ENCODE data around the gene MBOAT1.
"Not testable (repeated sequence)": the region's sequence is repeated elsewhere in the genome, so short reads cannot be mapped to it uniquely, and the experiment has no call there.

The MBOAT1 gene

GRCh38 chr6:20192625-20193024 is 19.6 kb downstream of the MBOAT1 start:
- H3K4me1 ChIP-seq (ENCODE audit: control insufficient read depth in 1 of 2, insufficient read depth in 2 of 2, low read length in 2 of 2) = peaks cover 16 to 24% of the 10 kb centered on the region in 2 donors
- no peaks in the 10 kb centered on the region for H3K27me3 ChIP-seq (ENCODE audit: control insufficient read depth in 1 of 2, insufficient read depth in 2 of 2, low read length in 2 of 2)
- no peak overlapping the region for H3K4me3 ChIP-seq (ENCODE audit: low read depth in 1 of 2, low read length in 2 of 2)
- no peaks in the 10 kb centered on the region for H3K9me3 ChIP-seq (ENCODE audit: control insufficient read depth in 1 of 2, low read length in 2 of 2)
- no peak overlapping the region for H3K9ac ChIP-seq (ENCODE audit: low read depth in 1 of 2, low read length in 2 of 2)
- no peaks in the 10 kb centered on the region for H3K36me3 ChIP-seq (ENCODE audit: control insufficient read depth in 1 of 2, insufficient read depth in 2 of 2, low read length in 2 of 2)
- H3K27ac ChIP-seq (ENCODE audit: low read depth, low read length) = no peak overlapping the region

GRCh38 chr6:20191992-20192391 is 20.3 kb downstream of the MBOAT1 start:
- Histone ChIP-seq H3K27me3 (ENCODE audit: control insufficient read depth in 1 of 2, insufficient read depth in 2 of 2, low read length in 2 of 2) (no peaks in the 10 kb centered on the region), H3K4me1 (ENCODE audit: control insufficient read depth in 1 of 2, insufficient read depth in 2 of 2, low read length in 2 of 2) (peaks cover 16 to 24% of the 10 kb centered on the region in 2 donors), H3K9me3 (ENCODE audit: control insufficient read depth in 1 of 2, low read length in 2 of 2) (no peaks in the 10 kb centered on the region), H3K4me3 (ENCODE audit: low read depth in 1 of 2, low read length in 2 of 2) (peak overlapping the region in 1 of 2 donors; percentile 13), H3K9ac (ENCODE audit: low read depth in 1 of 2, low read length in 2 of 2) (no peak overlapping the region), H3K27ac (ENCODE audit: low read depth, low read length) (peak overlapping the region; percentile 15), H3K36me3 (ENCODE audit: control insufficient read depth in 1 of 2, insufficient read depth in 2 of 2, low read length in 2 of 2) (no peaks in the 10 kb centered on the region)

- no peaks in the 10 kb centered on the region for H3K27me3 ChIP-seq (ENCODE audit: control insufficient read depth in 1 of 2, insufficient read depth in 2 of 2, low read length in 2 of 2)
- H3K36me3 ChIP-seq (ENCODE audit: control insufficient read depth in 1 of 2, insufficient read depth in 2 of 2, low read length in 2 of 2) = peaks cover 0 to 6% of the 10 kb centered on the region in 2 donors
- no peak overlapping the region for H3K9ac ChIP-seq (ENCODE audit: low read depth in 1 of 2, low read length in 2 of 2)
- H3K4me3 ChIP-seq (ENCODE audit: low read depth in 1 of 2, low read length in 2 of 2) = no peak overlapping the region
- H3K4me1 ChIP-seq (ENCODE audit: control insufficient read depth in 1 of 2, insufficient read depth in 2 of 2, low read length in 2 of 2) = peaks cover 8 to 15% of the 10 kb centered on the region in 2 donors
- H3K9me3 ChIP-seq (ENCODE audit: control insufficient read depth in 1 of 2, low read length in 2 of 2) = no peaks in the 10 kb centered on the region
- H3K27ac ChIP-seq (ENCODE audit: low read depth, low read length) = no peak overlapping the region
Observed at GRCh38 chr6:20188630-20189075, 23.6 kb downstream of the MBOAT1 start.

GRCh38 chr6:20186981-20187380 is 25.3 kb downstream of the MBOAT1 start:
- no peak overlapping the region for H3K4me3 ChIP-seq (ENCODE audit: low read depth in 1 of 2, low read length in 2 of 2)
- no peak overlapping the region for H3K27ac ChIP-seq (ENCODE audit: low read depth, low read length)
- H3K9me3 ChIP-seq (ENCODE audit: control insufficient read depth in 1 of 2, low read length in 2 of 2) = no peaks in the 10 kb centered on the region
- peaks cover 0 to 6% of the 10 kb centered on the region in 2 donors for H3K36me3 ChIP-seq (ENCODE audit: control insufficient read depth in 1 of 2, insufficient read depth in 2 of 2, low read length in 2 of 2)
- H3K9ac ChIP-seq (ENCODE audit: low read depth in 1 of 2, low read length in 2 of 2) = no peak overlapping the region
- H3K4me1 ChIP-seq (ENCODE audit: control insufficient read depth in 1 of 2, insufficient read depth in 2 of 2, low read length in 2 of 2) = peaks cover 12 to 21% of the 10 kb centered on the region in 2 donors
- H3K27me3 ChIP-seq (ENCODE audit: control insufficient read depth in 1 of 2, insufficient read depth in 2 of 2, low read length in 2 of 2) = no peaks in the 10 kb centered on the region

- Histone ChIP-seq H3K27me3 (ENCODE audit: control insufficient read depth in 1 of 2, insufficient read depth in 2 of 2, low read length in 2 of 2) (no peaks in the 10 kb centered on the region), H3K9me3 (ENCODE audit: control insufficient read depth in 1 of 2, low read length in 2 of 2) (no peaks in the 10 kb centered on the region), H3K27ac (ENCODE audit: low read depth, low read length) (no peak overlapping the region), H3K36me3 (ENCODE audit: control insufficient read depth in 1 of 2, insufficient read depth in 2 of 2, low read length in 2 of 2) (peaks cover 0 to 6% of the 10 kb centered on the region in 2 donors), H3K9ac (ENCODE audit: low read depth in 1 of 2, low read length in 2 of 2) (no peak overlapping the region), H3K4me1 (ENCODE audit: control insufficient read depth in 1 of 2, insufficient read depth in 2 of 2, low read length in 2 of 2) (peaks cover 15 to 34% of the 10 kb centered on the region in 2 donors), H3K4me3 (ENCODE audit: low read depth in 1 of 2, low read length in 2 of 2) (no peak overlapping the region)
Observed at GRCh38 chr6:20183706-20184105, 28.6 kb downstream of the MBOAT1 start.

- H3K9ac ChIP-seq (ENCODE audit: low read depth in 1 of 2, low read length in 2 of 2) = no peak overlapping the region
- H3K4me1 ChIP-seq (ENCODE audit: control insufficient read depth in 1 of 2, insufficient read depth in 2 of 2, low read length in 2 of 2) = peaks cover 18 to 36% of the 10 kb centered on the region in 2 donors
- H3K9me3 ChIP-seq (ENCODE audit: control insufficient read depth in 1 of 2, low read length in 2 of 2) = no peaks in the 10 kb centered on the region
- H3K36me3 ChIP-seq (ENCODE audit: control insufficient read depth in 1 of 2, insufficient read depth in 2 of 2, low read length in 2 of 2) = peaks cover 0 to 6% of the 10 kb centered on the region in 2 donors
- H3K27ac ChIP-seq (ENCODE audit: low read depth, low read length) = peak overlapping the region; percentile 18
- no peak overlapping the region for H3K4me3 ChIP-seq (ENCODE audit: low read depth in 1 of 2, low read length in 2 of 2)
- no peaks in the 10 kb centered on the region for H3K27me3 ChIP-seq (ENCODE audit: control insufficient read depth in 1 of 2, insufficient read depth in 2 of 2, low read length in 2 of 2)
Observed at GRCh38 chr6:20182926-20183521, 29.2 kb downstream of the MBOAT1 start.

GRCh38 chr6:20182069-20182468 is 30.2 kb downstream of the MBOAT1 start:
- Histone ChIP-seq H3K9ac (ENCODE audit: low read depth in 1 of 2, low read length in 2 of 2) (no peak overlapping the region), H3K27ac (ENCODE audit: low read depth, low read length) (no peak overlapping the region), H3K4me1 (ENCODE audit: control insufficient read depth in 1 of 2, insufficient read depth in 2 of 2, low read length in 2 of 2) (peaks cover 19 to 40% of the 10 kb centered on the region in 2 donors)

GRCh38 chr6:20180935-20181334 is 31.3 kb downstream of the MBOAT1 start:
- H3K36me3 ChIP-seq (ENCODE audit: control insufficient read depth in 1 of 2, insufficient read depth in 2 of 2, low read length in 2 of 2) = peaks cover 0 to 6% of the 10 kb centered on the region in 2 donors
- H3K4me1 ChIP-seq (ENCODE audit: control insufficient read depth in 1 of 2, insufficient read depth in 2 of 2, low read length in 2 of 2) = peaks cover 27 to 51% of the 10 kb centered on the region in 2 donors
- H3K4me3 ChIP-seq (ENCODE audit: low read depth in 1 of 2, low read length in 2 of 2) = no peak overlapping the region
- no peak overlapping the region for H3K9ac ChIP-seq (ENCODE audit: low read depth in 1 of 2, low read length in 2 of 2)
- H3K27ac ChIP-seq (ENCODE audit: low read depth, low read length) = no peak overlapping the region
- no peaks in the 10 kb centered on the region for H3K27me3 ChIP-seq (ENCODE audit: control insufficient read depth in 1 of 2, insufficient read depth in 2 of 2, low read length in 2 of 2)
- H3K9me3 ChIP-seq (ENCODE audit: control insufficient read depth in 1 of 2, low read length in 2 of 2) = no peaks in the 10 kb centered on the region

More at GRCh38 chr6:20182069-20182468, 30.2 kb downstream of the MBOAT1 start:
- Histone ChIP-seq H3K9me3 (ENCODE audit: control insufficient read depth in 1 of 2, low read length in 2 of 2) (no peaks in the 10 kb centered on the region), H3K27me3 (ENCODE audit: control insufficient read depth in 1 of 2, insufficient read depth in 2 of 2, low read length in 2 of 2) (no peaks in the 10 kb centered on the region), H3K36me3 (ENCODE audit: control insufficient read depth in 1 of 2, insufficient read depth in 2 of 2, low read length in 2 of 2) (peaks cover 0 to 6% of the 10 kb centered on the region in 2 donors), H3K4me3 (ENCODE audit: low read depth in 1 of 2, low read length in 2 of 2) (no peak overlapping the region)

GRCh38 chr6:20179287-20180045 is 32.8 kb downstream of the MBOAT1 start:
- not testable (repeated sequence) for H3K27me3 ChIP-seq (ENCODE audit: control insufficient read depth in 1 of 2, insufficient read depth in 2 of 2, low read length in 2 of 2); H3K4me3 ChIP-seq (ENCODE audit: low read depth in 1 of 2, low read length in 2 of 2); H3K9ac ChIP-seq (ENCODE audit: low read depth in 1 of 2, low read length in 2 of 2); H3K36me3 ChIP-seq (ENCODE audit: control insufficient read depth in 1 of 2, insufficient read depth in 2 of 2, low read length in 2 of 2); H3K27ac ChIP-seq (ENCODE audit: low read depth, low read length); H3K9me3 ChIP-seq (ENCODE audit: control insufficient read depth in 1 of 2, low read length in 2 of 2)
- peaks cover 29 to 51% of the 10 kb centered on the region in 2 donors for H3K4me1 ChIP-seq (ENCODE audit: control insufficient read depth in 1 of 2, insufficient read depth in 2 of 2, low read length in 2 of 2)

- Histone ChIP-seq H3K36me3 (ENCODE audit: control insufficient read depth in 1 of 2, insufficient read depth in 2 of 2, low read length in 2 of 2) (no peaks in the 10 kb centered on the region), H3K9me3 (ENCODE audit: control insufficient read depth in 1 of 2, low read length in 2 of 2) (no peaks in the 10 kb centered on the region), H3K4me3 (ENCODE audit: low read depth in 1 of 2, low read length in 2 of 2) (no peak overlapping the region), H3K4me1 (ENCODE audit: control insufficient read depth in 1 of 2, insufficient read depth in 2 of 2, low read length in 2 of 2) (peaks cover 33 to 44% of the 10 kb centered on the region in 2 donors), H3K27me3 (ENCODE audit: control insufficient read depth in 1 of 2, insufficient read depth in 2 of 2, low read length in 2 of 2) (no peaks in the 10 kb centered on the region), H3K9ac (ENCODE audit: low read depth in 1 of 2, low read length in 2 of 2) (no peak overlapping the region), H3K27ac (ENCODE audit: low read depth, low read length) (no peak overlapping the region)
Observed at GRCh38 chr6:20178327-20178726, 33.9 kb downstream of the MBOAT1 start.

All from duodenal mucosa (tissue), 2 donors.